ENCODE data around the gene PLEK2. TPM values are rescaled to one million over a fixed set of nuclear protein-coding genes. Genes with fewer than 3 reads are reported as not detected.

PLEK2 gene
- total and polyA plus RNA-seq, 2 donors (not counting 1 experiment from before 2014, with no cell fraction given) = 0.17 to 1.1 TPM

DNA sequence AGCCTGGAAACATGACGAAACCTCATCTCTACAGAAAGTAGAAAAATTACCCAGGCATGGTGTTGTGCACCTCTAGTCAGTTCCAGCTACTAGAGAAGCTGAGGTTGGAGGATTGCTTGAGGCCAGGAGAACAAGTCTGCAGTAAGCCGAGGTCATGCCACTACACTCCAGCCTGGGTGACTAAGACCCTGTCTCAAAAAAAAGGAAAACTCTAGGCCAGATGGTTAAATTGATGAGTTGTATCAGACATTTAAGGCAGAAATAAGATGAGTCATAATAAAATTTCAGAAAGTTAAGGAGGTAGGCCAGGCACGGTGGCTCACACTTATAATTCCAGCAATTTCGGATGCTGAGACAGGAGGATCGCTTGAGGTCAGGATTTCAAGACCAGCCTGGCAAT, 41.1 kb downstream of the PLEK2 start:
- TF ChIP-seq, protein P1, sequence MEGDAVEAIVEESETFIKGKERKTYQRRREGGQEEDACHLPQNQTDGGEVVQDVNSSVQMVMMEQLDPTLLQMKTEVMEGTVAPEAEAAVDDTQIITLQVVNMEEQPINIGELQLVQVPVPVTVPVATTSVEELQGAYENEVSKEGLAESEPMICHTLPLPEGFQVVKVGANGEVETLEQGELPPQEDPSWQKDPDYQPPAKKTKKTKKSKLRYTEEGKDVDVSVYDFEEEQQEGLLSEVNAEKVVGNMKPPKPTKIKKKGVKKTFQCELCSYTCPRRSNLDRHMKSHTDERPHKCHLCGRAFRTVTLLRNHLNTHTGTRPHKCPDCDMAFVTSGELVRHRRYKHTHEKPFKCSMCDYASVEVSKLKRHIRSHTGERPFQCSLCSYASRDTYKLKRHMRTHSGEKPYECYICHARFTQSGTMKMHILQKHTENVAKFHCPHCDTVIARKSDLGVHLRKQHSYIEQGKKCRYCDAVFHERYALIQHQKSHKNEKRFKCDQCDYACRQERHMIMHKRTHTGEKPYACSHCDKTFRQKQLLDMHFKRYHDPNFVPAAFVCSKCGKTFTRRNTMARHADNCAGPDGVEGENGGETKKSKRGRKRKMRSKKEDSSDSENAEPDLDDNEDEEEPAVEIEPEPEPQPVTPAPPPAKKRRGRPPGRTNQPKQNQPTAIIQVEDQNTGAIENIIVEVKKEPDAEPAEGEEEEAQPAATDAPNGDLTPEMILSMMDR (conservative IDR thresholded peaks at IDR 0.05 in 1 of 2, IDR thresholded peaks at IDR 0.05 in 1 of 2; ENCODE audit: low read depth in 1 of 2, low read length in 2 of 2) = no peak
- TF ChIP-seq EZH2 (IDR thresholded peaks at IDR 0.05; ENCODE audit: low read length, missing control alignments) = no peak
- no peak overlapping the region for H3K4me2 ChIP-seq (ENCODE audit: extremely low read depth, insufficient read depth, low read length)
- H3K9ac ChIP-seq (ENCODE audit: insufficient read depth, low read length) = no peak overlapping the region
- no peak overlapping the region for H3K4me3 ChIP-seq (replicated peaks in 1 of 4; ENCODE audit: control extremely low read depth in 1 of 4, insufficient read depth in 1 of 4, low read depth in 3 of 4, low read length in 4 of 4)
- H3K36me3 ChIP-seq (ENCODE audit: control insufficient read depth, insufficient read depth, low read length) = peaks cover 10% of the 10 kb centered on the region
- H3K4me1 ChIP-seq (ENCODE audit: control insufficient read depth, extremely low read depth, insufficient read depth, low read length) = no peaks in the 10 kb centered on the region
- no peak overlapping the region for H3K27ac ChIP-seq (ENCODE audit: insufficient read depth, low read length)
- peak in 1 of 2 donors; percentile 49 for DNase-seq (ENCODE audit: low read depth in 2 of 2)
- peaks cover 21% of the 10 kb centered on the region for H3K79me2 ChIP-seq (ENCODE audit: control insufficient read depth, insufficient read depth, low read length)
- no peaks in the 10 kb centered on the region for H3K27me3 ChIP-seq (ENCODE audit: control insufficient read depth, insufficient read depth, low read length)
- no peaks in the 10 kb centered on the region for H3K9me3 ChIP-seq (ENCODE audit: control insufficient read depth, insufficient read depth, low read depth, low read length)
- H2AFZ ChIP-seq (ENCODE audit: low read length) = no peak overlapping the region
- no peaks in the 10 kb centered on the region for H4K20me1 ChIP-seq (ENCODE audit: control insufficient read depth, extremely low read depth, insufficient read depth, low read length)

- no peaks in the 10 kb centered on the region for H3K27me3 ChIP-seq (ENCODE audit: control insufficient read depth, insufficient read depth, low read length)
- DNase-seq (ENCODE audit: low read depth in 2 of 2) = no peak
Observed at GRCh38 chr14:67365476-67365875, 46.5 kb downstream of the PLEK2 start.

DNA sequence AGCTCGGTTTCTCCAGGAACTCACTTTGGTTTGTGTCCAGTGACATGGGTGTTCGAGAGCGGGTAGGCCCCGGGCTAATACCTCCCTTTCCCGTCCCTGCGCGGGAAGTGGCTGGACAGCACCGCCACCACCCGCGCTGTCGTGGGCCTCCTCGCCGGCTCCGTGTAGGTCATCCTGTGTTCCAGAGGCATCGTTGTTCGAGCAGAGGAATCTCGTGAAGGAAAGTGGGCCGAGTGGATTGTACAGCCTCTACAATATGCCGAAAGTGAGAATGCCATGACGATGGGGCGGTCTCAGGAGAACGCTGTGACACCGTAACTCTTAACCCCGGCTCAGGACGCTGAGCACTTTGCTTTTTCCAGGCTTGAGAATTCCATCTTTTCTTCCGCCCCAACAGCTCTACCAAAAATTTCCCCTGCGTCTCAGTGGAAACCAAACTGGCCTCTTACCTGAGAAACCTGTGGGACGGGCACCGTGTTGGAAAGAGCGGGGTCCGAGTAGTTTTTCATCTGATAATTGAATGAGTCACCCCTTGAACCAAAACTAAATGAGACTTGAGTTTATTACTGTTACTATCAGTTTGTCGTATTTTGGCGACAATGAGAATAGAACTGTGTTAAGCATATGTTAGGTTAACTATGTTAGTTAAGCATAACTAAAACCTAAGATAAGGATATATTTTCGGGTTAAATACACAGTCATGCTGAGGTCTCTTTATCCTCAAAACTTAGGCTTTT, 51.3 kb downstream of the PLEK2 start:
- H3K27ac ChIP-seq (ENCODE audit: insufficient read depth, low read length) = peak overlapping the region; percentile 99
- H3K79me2 ChIP-seq (ENCODE audit: control insufficient read depth, insufficient read depth, low read length) = peaks cover 88% of the 10 kb centered on the region
- H3K4me3 ChIP-seq (replicated peaks in 1 of 4; ENCODE audit: control extremely low read depth in 1 of 4, insufficient read depth in 1 of 4, low read depth in 3 of 4, low read length in 4 of 4) = peak overlapping the region; percentile 62 to 97 (median 84)
- DNase-seq (ENCODE audit: low read depth in 2 of 2) = no peak
- H2AFZ ChIP-seq (ENCODE audit: low read length) = peak overlapping the region; percentile 48
- H3K9ac ChIP-seq (ENCODE audit: insufficient read depth, low read length) = peak overlapping the region; percentile 77
- no peaks in the 10 kb centered on the region for H4K20me1 ChIP-seq (ENCODE audit: control insufficient read depth, extremely low read depth, insufficient read depth, low read length)
- H3K27me3 ChIP-seq (ENCODE audit: control insufficient read depth, insufficient read depth, low read length) = no peaks in the 10 kb centered on the region
- H3K4me1 ChIP-seq (ENCODE audit: control insufficient read depth, extremely low read depth, insufficient read depth, low read length) = peaks cover 10% of the 10 kb centered on the region
- peaks cover 2% of the 10 kb centered on the region for H3K36me3 ChIP-seq (ENCODE audit: control insufficient read depth, insufficient read depth, low read length)
- peak overlapping the region; percentile 77 for H3K4me2 ChIP-seq (ENCODE audit: extremely low read depth, insufficient read depth, low read length)
- TF ChIP-seq, protein P1 (conservative IDR thresholded peaks at IDR 0.05 in 1 of 2, IDR thresholded peaks at IDR 0.05 in 1 of 2; ENCODE audit: low read depth in 1 of 2, low read length in 2 of 2) = no peak
- no peak for TF ChIP-seq EZH2 (IDR thresholded peaks at IDR 0.05; ENCODE audit: low read length, missing control alignments)
- H3K9me3 ChIP-seq (ENCODE audit: control insufficient read depth, insufficient read depth, low read depth, low read length) = no peaks in the 10 kb centered on the region

More at GRCh38 chr14:67365476-67365875, 46.5 kb downstream of the PLEK2 start:
- Histone ChIP-seq H3K4me2 (ENCODE audit: extremely low read depth, insufficient read depth, low read length) (no peak overlapping the region), H2AFZ (ENCODE audit: low read length) (no peak overlapping the region), H3K36me3 (ENCODE audit: control insufficient read depth, insufficient read depth, low read length) (peaks cover 8% of the 10 kb centered on the region), H3K4me1 (ENCODE audit: control insufficient read depth, extremely low read depth, insufficient read depth, low read length) (peaks cover 7% of the 10 kb centered on the region), H3K79me2 (ENCODE audit: control insufficient read depth, insufficient read depth, low read length) (peaks cover 59% of the 10 kb centered on the region), H3K9me3 (ENCODE audit: control insufficient read depth, insufficient read depth, low read depth, low read length) (no peaks in the 10 kb centered on the region), H3K4me3 (replicated peaks in 1 of 4; ENCODE audit: control extremely low read depth in 1 of 4, insufficient read depth in 1 of 4, low read depth in 3 of 4, low read length in 4 of 4) (no peak overlapping the region), H3K27ac (ENCODE audit: insufficient read depth, low read length) (no peak overlapping the region), H4K20me1 (ENCODE audit: control insufficient read depth, extremely low read depth, insufficient read depth, low read length) (no peaks in the 10 kb centered on the region), H3K9ac (ENCODE audit: insufficient read depth, low read length) (no peak overlapping the region)
- TF ChIP-seq EZH2 (IDR thresholded peaks at IDR 0.05; ENCODE audit: low read length, missing control alignments) = no peak
- TF ChIP-seq, protein P1 (conservative IDR thresholded peaks at IDR 0.05 in 1 of 2, IDR thresholded peaks at IDR 0.05 in 1 of 2; ENCODE audit: low read depth in 1 of 2, low read length in 2 of 2) = no peak

Measured in fibroblast of lung (primary cell).